Regular cardiac myocyte (primary cell): Measurements from ENCODE around the gene CDK10. TPM values are rescaled to one million over a fixed set of nuclear protein-coding genes. Genes with fewer than 3 reads are reported as not detected.

Experiments used
- total RNA-seq: library from RNA; depleted of rRNA; stranded (reverse); fragments of >200 nt; gene quantifications from 2 replicates; pipeline ENCODE4 v1.2.3, GENCODE V29; 2014

The CDK10 gene
- 39.9 and 55.2 TPM in 2 replicates for total RNA-seq

GRCh38 chr16:89686520-89687091, at the start of gene CDK10:
CDK10 (plus strand) TSS chr16:89686689; CDS start chr16:89686711, 22 bp downstream.

GRCh38 chr16:89657442-89658220, 28.9 kb upstream of the CDK10 start, which contains the start of the genes CHMP1A and SPATA33:
CHMP1A (minus strand) TSS chr16:89657708; CDS start chr16:89657588, 120 bp downstream.
SPATA33 (plus strand) TSS chr16:89657836; CDS start chr16:89657912, 76 bp downstream.

DNA sequence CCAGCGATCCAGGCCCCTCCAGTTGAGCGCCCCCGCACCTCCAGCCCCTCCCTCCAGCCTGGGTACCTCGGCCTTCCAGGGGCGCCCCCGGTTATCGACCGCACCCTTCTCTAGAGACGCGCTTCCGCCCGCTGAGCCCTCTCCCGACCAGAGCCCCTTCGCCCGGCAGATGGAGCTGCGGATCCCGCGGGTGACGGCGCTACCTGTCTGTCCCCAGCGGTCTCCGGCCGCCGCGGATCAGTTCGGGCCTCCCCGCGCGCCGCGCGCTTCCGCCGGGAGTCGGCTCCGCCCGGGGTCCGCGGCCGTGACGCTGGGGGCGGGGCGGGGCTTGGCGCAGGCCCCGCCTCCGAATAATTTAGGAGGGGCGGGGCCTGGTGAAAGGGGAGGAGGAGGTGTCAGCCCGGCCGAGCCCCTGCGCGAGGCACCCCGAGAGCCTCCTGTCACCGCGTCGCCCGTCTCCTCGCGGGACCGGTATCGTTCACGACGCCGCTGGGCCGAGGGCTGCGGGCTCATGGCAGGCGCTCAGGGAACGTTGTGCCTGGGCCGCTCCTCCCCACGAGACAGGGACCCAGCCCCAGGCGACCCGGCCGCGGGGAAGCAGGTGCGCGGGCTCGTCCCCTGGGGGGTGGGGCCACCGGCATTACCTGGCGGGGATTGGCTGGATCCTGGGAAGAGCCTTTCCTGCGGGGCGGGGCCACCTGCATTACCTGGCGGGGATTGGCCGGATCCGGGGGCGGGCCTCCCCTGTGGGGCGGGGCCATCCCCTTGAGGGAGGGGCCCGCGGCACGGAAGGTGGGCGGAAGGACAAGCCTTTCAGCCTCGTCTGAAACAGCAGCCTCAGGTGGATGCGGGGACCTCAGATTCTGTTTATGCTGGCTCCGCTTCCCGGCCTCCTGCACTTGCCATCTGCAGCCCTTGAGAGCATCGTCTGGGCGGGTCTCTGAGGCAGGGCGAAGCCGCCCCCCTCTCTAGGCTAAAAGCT, 15.2 kb downstream of the CDK10 start, which contains the start of gene SPATA2L:
SPATA2L (minus strand) TSS at position 281 of the 982 bp plus-strand sequence. CDS start 473 bp downstream, outside the sequence.

DNA sequence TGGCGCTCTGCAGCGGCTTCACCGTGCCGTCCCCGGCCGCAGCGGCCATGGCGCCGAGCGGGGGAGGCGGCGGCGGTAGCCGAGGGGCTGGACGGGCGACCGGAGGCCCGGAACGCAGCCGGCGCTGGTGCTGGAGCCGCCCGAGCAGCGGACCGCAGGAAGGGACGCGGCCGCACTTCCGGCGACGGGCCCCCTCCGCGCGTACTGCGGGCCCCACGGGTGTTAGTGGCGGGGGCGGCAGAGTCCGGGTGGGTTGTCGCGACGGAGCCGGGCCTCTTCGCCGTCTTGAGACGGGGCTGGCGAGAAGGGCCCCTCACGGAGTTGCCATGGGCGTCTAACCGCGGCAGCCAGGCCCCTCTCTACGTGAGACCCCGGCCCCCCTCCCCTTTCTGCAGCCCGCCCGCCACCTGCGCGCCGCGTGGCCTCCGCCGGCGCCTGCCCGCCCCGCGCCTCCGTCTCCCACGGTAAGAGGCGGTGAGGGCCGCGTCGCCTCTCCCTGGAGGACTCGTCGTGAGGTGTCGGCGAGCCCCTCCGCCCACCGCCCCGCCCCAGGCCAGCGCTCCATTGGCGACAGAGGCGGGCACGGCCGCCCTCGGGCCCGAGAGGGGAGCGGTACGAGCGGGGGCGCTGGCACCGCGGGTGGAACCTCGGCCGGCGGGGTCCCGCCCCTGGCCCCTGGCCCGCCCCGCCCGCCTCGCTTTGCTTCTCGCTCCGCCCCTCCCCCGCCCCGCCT, 34.5 kb downstream of the CDK10 start, which contains the start of the genes VPS9D1 and ZNF276:
VPS9D1 (minus strand) TSS at position 86 of the 733 bp plus-strand sequence; CDS start at position 49, 37 bp downstream.
ZNF276 (plus strand) TSS at position 725 of the 733 bp plus-strand sequence. CDS start 104 bp downstream, outside the sequence.

Other genes with a start within 250 kb of the CDK10 start
- gene ANKRD11, start 196.1 kb upstream of the CDK10 start, total RNA-seq: 39.7 and 44.1 TPM in 2 replicates
- 102 and 104 TPM in 2 replicates for gene SPG7, start 178.3 kb upstream of the CDK10 start, total RNA-seq
- 2,617 and 2,821 TPM in 2 replicates for gene RPL13, start 126.0 kb upstream of the CDK10 start, total RNA-seq
- 8.2 and 11.3 TPM in 2 replicates for gene CPNE7, start 110.9 kb upstream of the CDK10 start, total RNA-seq
- 0.56 TPM in 1 of 2 replicates, not detected in the other for gene DPEP1, start 73.0 kb upstream of the CDK10 start, total RNA-seq
- gene CHMP1A, start 29.0 kb upstream of the CDK10 start, total RNA-seq: 69.3 and 134 TPM in 2 replicates
- gene SPATA33, start 28.9 kb upstream of the CDK10 start, total RNA-seq: 1.1 and 2.9 TPM in 2 replicates
- 12.4 and 14.2 TPM in 2 replicates for gene SPATA2L, start 15.0 kb downstream of the CDK10 start, total RNA-seq
- 3.6 and 6.5 TPM in 2 replicates for gene VPS9D1, start 34.2 kb downstream of the CDK10 start, total RNA-seq
- 9.9 and 10.2 TPM in 2 replicates for gene ZNF276, start 34.8 kb downstream of the CDK10 start, total RNA-seq
- 5.6 and 17.4 TPM in 2 replicates for gene FANCA, start 130.0 kb downstream of the CDK10 start, total RNA-seq
- 0.77 and 1.1 TPM in 2 replicates for gene SPIRE2, start 141.8 kb downstream of the CDK10 start, total RNA-seq
- 175 and 185 TPM in 2 replicates for gene TCF25, start 186.9 kb downstream of the CDK10 start, total RNA-seq
- gene MC1R, start 232.2 kb downstream of the CDK10 start, total RNA-seq: 4.4 and 6.5 TPM in 2 replicates
- 119 and 496 TPM in 2 replicates for gene TUBB3, start 236.7 kb downstream of the CDK10 start, total RNA-seq